ENCODE measurements around the gene FBXL17.

FBXL17 gene

DNA sequence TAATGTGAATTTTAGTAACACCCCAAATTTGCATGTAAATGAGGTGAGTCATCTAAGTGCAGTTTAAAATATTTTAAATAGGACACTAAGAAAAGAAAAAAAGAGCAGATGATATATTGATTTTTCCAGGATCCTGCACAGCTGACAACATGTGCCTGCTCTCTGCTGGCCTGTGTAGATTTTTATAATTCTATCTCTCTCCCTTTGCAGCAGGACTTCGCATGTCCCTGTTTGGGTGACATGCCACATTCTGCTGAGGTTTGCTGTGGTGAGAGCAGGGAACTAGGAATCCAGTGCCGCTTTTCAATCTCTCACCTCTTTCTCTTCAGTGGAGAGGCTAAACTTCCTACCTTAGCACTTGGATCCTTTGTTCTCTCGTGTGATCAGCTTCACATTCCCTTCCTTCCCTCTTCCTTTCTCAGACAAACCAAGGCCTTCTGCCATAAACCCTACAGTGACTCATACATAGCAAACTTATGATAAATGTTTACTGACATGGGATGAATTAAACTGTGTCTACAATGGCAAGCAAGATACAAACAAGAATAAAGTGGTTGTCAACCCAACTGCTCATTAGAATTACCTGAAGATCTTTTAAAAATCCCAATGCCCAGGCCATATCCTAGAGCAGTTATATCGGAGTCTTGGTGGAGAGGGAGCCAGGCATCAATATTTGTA is 512.3 kb downstream of the FBXL17 start:
- DNase-seq (ENCODE audit: low read depth in 1 of 2, low spot score in 1 of 2), result no peak

DNA sequence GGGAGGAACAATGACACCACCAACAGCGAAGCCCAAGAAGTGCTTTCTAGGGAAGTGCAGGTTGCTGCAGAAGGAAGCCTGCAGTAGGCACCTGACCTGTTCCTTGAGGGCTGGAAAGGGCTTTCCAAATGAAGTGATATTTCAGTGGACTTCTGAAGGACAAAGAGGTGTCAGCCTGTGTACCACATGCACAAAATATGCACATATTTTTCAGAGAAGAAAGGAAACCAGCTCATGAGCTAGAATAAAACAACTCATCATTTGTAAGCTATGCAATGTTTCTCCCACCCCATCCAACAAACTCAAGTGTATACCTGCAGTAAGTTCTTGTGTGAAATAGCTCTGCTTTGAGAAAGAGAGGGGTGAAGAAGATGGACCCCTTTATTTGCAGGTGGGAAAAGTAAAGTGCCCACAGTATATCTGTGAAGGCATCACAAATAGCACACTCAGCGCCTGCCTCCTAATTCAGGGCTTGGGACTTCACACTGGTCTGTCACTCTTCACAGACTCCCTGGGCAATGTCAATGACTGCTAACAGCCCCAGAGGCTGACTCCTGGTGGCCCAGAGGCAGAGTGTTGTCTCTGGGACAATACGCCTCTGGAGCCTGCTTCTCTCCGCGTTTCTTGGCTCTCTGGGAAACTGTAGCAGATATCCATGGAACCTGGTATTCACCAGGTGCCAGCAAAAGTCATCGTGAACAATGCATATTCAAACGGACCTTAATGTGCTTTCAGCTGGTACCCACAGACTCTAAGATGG is 513.1 kb downstream of the FBXL17 start:
- no peak for DNase-seq (ENCODE audit: low read depth in 1 of 2, low spot score in 1 of 2)

DNA sequence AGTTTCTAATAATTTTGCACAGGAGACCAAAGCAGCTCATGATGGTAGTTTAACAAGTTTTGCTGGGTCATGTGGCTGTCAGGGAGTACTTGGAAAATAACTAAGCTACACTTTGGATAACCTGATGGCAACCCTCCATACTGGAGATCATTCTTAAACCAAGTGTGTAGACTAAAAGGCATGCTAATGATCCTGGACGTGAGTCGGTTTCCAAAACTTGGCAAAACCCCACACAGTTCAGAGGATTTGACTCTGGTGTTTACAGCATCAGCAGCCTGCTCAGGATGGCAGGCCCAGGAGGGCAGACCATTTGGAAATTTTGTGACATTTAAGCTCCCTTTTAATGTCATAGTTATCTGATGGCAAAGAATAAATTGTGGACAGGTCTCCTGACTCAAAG is 514.6 kb downstream of the FBXL17 start:
- DNase-seq (ENCODE audit: low read depth in 1 of 2, low spot score in 1 of 2), result no peak

DNA sequence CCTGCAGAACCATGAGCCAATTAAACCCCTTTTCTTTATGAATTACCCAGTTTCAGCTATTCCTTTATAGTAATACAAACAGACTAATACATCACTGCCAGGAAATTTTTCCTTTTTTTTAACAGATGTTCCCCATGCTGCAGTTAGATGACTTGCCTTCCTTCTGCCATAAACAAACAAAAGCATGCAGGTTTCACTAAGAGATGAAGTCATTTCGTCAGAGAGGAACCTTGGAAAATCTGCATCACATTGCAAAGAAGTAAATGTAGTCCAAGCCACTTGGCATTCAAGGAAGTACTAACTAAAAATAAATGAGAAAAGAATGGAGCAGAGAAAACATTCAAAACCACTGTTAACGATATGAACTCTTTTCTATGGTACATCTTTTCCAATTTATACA is 517.1 kb downstream of the FBXL17 start:
- DNase-seq (ENCODE audit: low read depth in 1 of 2, low spot score in 1 of 2), result no peak

DNA sequence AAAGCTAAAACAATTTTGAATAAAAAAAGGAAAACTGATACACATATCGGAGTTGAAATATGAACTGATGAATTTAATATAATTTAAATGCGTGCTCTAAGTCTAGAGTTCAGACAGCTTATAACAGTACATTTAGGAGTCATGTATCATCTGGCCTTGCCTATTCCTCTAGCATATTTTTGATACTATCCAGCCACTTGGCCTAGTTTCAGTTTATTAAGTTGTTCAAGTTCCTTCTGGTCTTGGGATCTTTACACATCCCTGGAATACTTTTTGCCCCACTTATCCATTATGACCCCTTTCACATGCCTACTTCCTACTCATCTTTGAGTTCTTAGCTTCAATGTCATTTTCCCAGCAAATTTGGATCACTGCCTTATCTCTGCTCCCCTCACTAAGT is 518.8 kb downstream of the FBXL17 start:
- DNase-seq (ENCODE audit: low read depth in 1 of 2, low spot score in 1 of 2), result no peak

DNA sequence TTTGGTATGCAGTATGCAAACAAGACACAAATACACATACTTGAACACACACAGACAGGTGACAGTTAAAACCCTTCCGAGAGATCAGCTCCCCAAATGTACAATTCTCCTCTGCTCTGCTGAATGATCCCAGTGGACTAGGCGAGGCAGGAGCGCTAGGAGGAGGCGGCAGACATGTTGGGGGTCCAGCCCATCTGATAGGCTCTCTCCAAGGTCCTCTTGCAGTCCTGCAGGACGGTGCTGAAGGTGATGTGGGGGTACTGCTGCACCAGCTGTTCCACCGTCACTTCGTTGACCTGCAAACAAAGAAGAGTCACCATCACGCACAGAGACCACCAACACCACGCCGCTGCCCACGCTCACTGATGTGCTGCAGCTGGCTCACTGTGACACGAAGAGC is 520.3 kb downstream of the FBXL17 start:
- DNase-seq (ENCODE audit: low read depth in 1 of 2, low spot score in 1 of 2), result no peak

DNA sequence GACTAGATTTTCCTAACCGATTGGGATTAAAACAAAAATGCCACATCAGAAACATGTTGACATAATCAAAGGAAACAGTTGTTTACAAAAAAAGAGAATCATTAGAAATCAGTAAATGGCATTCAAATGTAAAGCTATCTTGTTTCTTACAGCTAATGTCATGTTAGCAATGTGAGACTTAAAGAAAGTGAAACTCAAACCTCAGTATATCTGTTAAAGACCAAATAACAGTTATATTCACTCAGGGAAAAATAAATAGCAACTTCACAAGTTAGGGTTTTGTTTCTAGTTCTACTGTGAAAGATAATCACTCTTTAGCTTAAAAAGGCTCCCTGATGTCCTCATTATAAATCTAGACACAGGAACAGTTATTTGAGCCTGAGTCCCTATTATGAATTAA is 521.9 kb downstream of the FBXL17 start:
- DNase-seq (ENCODE audit: low read depth in 1 of 2, low spot score in 1 of 2), result no peak

DNA sequence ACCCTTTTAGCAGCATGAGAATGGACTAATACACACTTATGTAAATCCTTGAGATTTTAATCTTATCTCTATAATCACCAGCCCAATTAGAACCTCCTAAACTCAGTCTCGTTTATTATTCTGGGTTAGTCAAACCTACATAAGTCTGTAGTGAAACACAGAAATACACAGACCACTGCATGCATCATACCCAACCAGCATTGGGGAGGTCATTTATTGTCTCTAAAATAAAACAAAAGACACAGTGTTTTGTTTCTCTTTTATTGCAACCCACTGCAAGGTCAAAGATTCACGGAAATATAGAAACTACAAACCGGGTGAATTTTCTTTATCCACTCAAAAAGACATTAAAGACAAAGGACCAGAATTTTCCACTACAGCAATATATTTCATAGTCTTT is 523.1 kb downstream of the FBXL17 start:
- no peak for DNase-seq (ENCODE audit: low read depth in 1 of 2, low spot score in 1 of 2)

DNA sequence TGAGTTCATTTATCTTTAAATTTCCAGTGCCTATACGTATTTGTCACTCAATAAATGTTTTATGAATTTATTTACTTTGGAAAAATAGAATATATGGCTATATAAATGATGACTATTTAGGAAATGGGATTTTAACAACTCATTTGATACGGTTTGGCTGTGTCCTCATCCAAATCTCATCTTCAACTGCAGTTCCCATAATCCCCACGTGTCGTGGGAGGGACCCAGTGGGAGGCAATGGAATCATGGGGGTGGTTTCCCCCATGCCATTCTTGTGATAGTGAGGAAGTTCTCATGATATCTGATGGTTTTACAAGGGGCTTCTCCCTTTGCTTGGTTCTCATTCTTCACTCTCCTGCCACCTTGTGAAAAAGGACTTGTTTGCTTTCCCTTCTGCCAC is 523.6 kb downstream of the FBXL17 start:
- no peak for DNase-seq (ENCODE audit: low read depth in 1 of 2, low spot score in 1 of 2)

DNA sequence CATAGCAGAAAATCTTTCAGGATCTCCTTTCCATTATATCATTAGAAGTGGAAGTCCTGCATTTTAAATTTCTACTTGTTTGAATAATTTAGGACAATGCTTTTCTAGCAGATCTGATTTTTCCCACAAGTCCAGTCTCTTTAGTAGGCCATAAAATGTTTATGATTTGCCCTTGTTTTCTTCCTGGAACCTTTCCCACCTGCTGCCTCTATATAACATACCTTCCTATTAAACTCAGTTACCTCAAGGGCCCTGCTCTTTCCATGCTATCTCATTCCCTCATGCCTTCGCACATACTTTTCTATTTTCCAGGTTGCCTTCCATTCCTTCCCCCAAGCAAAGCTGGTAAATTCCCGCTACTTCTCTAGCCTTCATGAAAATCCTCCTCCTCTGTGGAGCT is 524.1 kb downstream of the FBXL17 start:
- no peak for DNase-seq (ENCODE audit: low read depth in 1 of 2, low spot score in 1 of 2)

DNA sequence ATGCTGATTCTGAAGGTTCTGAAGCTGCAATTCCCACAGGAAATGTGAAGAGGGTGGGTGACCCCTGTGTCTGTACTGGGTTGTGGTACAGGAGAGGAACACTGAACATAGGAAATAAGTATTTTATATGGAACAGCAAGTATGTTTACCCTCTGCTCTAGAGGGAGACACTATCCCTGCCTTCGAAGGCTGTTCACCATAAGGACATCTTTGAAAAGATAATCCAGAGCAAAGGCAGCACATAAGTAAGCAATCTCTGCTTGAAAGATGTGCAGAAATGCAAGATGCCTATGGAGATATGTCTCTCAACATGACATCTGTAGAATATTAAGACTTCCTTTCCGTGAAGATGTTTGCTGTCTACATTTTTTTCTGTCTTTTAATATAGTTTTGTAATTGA is 526.7 kb downstream of the FBXL17 start:
- DNase-seq (ENCODE audit: low read depth in 1 of 2, low spot score in 1 of 2), result no peak

DNA sequence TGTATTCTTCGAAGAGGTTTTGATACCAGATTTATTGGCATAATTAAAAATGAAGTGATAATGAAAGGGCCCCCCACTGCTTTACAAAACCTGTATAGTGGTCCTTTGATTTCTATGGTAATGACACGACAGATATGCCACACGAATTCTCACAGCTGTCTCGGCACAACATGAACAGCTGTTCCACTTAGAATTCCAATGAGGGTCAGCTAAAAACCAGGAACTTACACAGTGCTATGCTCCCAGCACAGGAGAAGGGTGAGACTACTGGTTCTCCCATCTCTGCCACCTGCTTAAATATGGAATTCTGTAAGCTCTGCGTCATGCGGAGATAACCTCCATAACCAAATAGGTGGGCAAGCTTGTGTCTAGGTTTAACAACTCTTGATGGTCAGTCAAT is 528.2 kb downstream of the FBXL17 start:
- DNase-seq (ENCODE audit: low read depth in 1 of 2, low spot score in 1 of 2), result no peak

DNA sequence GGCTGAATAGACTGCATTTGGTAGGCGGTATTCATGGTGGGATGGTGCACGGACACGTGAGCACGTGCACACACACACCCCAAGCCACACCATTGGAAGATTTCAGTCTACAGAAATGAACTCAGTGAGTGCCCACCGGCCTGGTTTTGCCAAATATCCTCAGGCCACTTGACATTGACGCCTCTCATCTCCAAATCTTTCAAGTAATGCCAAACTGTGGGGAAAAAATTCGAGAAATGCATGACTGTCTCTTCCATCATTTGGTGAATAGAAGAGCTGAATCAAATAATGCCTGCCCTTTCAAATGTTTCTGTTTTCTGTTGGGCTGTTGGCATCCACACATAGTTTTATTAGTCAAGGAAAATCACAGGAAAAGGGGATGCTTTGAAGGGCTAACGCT is 528.9 kb downstream of the FBXL17 start:
- DNase-seq (ENCODE audit: low read depth in 1 of 2, low spot score in 1 of 2), result no peak

DNA sequence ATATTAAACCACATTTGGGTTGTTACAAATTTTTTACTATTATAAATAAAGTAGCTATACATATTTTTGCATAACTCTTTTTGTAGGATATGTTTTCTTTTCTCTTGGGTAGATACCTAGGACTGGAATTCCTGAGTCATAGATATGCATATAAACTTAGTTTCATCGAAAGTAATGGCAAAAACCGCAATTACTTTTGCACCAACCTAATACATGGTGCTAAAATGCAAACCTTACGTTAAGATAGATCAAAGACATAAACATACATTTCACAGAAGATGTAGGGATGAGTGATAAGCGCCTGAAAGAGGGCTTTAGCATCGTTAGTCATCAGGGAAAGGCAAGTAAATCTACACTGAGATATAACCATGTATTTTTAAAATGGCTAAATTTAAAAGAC is 532.8 kb downstream of the FBXL17 start:
- DNase-seq (ENCODE audit: low read depth in 1 of 2, low spot score in 1 of 2), result no peak

DNA sequence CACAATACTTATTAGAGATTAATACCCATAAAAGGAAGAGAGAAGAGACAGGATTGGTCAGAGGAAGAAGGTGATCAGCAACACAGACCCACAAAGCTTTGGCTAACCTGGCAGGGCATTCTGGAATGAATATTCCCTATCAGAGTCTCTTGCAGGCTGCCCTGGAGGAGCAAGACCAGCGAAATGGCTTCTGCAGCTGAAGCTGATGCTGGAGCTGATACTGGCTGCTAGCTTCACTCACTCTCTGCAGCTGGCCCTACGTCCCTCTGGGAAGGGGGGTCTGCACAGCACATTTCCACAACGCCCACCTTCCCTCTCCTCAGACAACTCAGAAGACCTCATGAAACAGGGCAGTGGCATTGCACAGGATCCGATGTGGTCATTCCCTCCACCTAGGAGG is 541.3 kb downstream of the FBXL17 start:
- DNase-seq (ENCODE audit: low read depth in 1 of 2, low spot score in 1 of 2), result no peak

DNA sequence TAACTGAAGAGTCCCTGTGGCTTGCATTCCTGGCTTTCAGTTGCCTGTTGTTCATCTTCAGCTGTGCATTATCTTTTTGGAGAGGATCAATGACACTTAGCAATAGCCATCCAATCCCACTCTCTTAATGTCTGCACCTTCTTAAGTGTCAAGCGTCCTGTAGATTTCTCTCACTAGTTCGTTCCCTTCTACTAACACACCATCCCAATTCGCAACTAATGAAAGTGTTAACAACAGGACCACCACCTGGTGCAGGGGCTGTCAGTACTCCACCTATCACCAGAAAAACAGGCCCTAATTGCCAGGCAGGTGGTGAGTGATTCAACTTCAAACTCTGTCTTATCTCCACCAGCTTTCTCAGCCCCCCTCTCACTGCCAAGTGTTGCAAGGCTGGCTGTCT is 541.7 kb downstream of the FBXL17 start:
- no peak for DNase-seq (ENCODE audit: low read depth in 1 of 2, low spot score in 1 of 2)

DNA sequence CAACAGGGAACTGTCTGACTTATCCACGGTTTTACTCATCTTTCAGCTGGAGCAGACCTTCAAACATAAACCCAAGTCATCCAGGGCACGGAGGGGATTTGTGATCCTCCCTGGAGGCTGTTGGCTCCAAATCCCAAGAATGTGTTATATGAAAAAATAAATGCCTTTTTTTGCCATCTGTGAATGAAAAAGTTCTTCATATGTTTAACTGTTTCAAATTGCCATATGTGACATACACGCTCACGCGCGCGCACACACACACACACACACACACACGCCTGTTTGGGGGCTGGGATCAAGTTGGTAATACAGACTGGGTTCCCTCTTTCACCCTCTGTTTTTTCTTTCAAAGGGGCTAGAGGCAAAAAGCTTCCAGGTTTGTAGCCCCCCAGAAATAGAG is 546.8 kb downstream of the FBXL17 start:
- DNase-seq (ENCODE audit: low read depth in 1 of 2, low spot score in 1 of 2), result no peak

DNA sequence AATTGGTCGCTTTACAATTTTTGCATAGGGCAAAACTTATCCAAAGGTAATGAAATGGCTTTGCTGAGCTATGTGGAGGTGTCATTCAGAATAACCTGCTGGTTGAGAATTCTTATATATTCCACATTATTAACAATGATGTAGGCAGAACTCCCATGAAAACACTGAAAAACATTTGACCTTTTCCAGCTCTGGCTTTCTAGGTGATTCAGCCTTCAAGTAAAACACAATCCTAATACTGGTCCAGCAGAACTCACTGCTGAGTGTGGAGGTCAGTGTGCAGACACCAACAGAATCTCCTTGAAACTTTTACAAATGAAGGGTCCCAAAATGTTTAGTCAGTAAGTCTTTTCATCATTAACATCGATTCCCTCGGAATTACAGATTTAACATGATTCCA is 549.2 kb downstream of the FBXL17 start:
- no peak for DNase-seq (ENCODE audit: low read depth in 1 of 2, low spot score in 1 of 2)

DNA sequence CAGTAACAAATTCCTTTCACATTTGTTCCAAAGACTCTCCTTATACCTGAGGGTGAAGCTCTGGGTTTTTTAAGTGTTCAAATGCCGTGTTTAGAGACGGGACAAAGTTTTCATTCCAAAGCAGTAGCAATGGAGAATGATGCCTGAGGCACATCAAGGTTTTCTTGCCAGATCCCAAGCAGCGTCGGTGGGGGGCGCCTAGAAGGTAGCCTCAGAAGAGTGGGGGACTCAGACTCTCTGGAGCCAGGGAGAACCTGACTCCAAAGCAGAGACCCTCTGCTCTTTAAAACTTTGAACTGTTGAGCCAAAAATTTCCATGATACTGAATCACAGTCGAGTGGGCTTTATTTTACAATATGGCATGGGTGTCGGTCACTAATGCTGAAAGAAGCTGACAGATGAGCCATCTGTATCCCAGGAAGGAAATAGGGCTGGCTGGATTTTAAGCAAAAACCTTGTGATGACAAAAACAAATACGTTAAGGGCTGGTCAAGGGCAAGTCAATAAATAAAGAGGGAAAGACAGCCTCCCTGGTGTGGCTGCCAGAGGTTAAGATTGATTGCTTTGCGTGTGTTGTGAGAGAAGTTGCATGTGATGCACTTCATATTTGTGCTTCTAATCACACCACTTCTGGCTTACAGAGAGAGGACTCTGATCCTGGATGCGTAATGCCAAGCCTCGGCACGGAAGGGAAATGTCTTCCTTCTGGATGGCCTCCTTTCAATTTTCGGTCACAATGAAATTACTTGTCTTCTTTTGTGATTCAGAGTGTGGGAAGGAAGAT is 550.1 kb downstream of the FBXL17 start:
- no peak for DNase-seq (ENCODE audit: low read depth in 1 of 2, low spot score in 1 of 2)

DNA sequence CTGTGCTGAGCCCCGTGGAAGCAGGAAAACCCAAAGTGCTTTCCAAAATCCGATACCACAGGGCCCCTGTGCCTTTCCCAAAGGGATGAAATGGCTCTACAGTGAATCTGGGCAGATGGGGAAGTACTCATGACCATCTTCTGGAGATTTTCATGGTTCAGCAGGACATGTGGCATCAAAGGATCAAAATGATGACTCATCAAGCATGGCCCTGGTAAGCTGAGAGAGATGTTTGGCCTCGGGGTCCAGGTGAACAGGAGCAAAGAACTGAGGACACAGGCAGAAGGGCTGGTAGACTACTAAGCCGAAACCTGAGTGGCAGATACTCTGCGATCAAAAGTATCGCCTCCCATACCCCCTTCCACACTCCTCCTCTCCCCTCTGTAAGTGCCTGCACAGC is 551.1 kb downstream of the FBXL17 start:
- no peak for DNase-seq (ENCODE audit: low read depth in 1 of 2, low spot score in 1 of 2)

DNA sequence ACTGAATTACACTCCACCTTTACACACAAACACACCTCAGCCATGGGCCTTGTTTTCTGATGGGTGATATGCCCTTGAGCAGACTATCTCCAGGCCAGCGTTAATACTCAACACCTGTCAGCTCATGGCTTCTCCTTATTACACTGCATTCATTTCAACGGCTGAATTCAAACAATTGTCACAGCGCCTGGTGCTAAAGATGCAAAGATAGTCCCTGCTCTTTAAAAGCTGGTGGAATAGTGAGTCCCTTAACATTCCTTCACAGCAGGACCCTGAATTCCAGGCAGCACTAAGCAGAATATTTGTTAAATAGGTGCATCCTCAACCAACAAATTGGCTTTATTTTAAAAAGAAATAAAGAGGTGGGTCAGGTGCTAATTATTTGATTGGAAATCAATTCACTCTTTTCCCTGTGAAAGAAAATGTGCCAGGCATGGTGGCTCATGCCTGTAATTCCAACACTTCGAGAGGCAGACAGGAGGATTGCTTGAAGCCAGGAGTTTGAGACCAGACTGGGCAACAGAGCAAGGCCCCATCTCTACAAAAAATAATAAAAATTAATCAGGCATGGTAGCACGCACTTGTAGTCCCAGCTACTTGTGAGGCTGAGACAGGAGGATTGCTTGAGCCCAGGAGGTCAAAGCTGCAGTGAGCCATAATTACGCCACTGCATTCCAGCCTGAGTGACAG is 555.4 kb downstream of the FBXL17 start:
- DNase-seq (ENCODE audit: low read depth in 1 of 2, low spot score in 1 of 2), result no peak

DNA sequence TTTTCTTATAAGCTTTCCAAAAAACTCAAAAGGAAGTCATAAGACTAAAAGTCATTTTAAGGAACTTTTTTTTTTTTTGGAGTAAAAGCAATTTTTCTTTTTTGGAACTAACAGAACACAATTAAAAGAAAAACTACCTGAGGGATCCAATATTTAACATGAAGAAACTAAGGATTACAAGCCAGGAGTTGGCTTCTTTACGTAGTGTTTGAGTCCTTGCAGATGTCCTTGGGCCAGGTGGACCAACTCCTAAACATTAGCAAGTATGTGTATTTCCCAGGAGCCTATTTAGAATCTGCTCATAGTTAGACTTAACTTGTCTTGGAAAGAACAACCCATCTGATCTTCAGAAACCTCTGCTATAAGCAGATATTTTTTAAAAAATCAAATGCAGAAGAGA is 557.1 kb downstream of the FBXL17 start:
- DNase-seq (ENCODE audit: low read depth in 1 of 2, low spot score in 1 of 2), result no peak

Measured in activated CD4-positive, alpha-beta T cell treated with anti-CD3 and anti-CD28 coated beads, Interleukin-2, amount 50 U/mL, for 24 hours (primary cell).